ENCODE measurements around the gene RPGRIP1L. TPM values are rescaled to one million over a fixed set of nuclear protein-coding genes. Genes with fewer than 3 reads are reported as not detected.

The RPGRIP1L gene
- total RNA-seq, 2 experiments from 2014 or later = 4.8 to 4.9 TPM

DNA sequence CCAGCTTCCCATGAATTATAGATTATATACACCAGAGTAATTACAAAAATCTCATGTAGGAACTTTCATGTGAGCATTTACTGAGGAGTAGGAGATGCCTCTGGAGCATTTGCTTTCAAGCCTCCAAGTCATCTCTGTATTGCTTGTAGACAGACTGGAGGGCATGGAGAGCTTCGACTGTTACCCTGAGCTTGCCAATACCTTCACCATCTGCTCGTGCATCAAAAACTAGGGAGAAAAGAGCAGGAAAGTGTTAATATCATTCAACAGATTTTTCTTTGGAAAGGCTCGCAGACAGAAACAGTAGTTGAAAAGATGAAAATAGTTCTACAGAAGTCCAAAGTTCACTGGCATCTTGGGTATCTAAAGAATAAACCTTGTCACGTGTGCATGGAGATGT, 101.7 kb downstream of the RPGRIP1L start:
- POLR2A ChIA-PET = no interaction called here
- CTCF ChIA-PET = no interaction called here

DNA sequence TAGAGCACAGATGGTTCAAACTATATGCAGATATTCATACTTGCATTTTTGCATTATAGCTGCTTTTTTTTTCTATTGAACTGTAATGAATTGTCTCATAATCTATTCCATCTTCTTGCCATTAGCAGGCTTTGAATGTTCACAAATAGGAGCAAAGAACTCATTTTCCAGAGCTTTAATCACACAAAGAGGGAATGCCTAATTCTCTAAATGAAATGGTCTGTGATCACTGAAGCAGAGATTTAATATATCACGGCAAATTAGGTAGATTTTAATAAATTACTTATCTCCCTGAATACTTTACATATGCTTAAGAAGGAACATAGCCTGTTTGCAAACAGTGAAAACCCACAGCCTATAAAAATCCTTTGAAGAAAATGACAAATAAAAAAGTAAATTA, 103.0 kb downstream of the RPGRIP1L start:
- Mint-ChIP-seq H3K4me1 (no peaks in the 10 kb centered on the region), H3K27ac (no peak overlapping the region), H3K9me3 (peaks cover 3% of the 10 kb centered on the region), H3K36me3 (ENCODE audit: low read depth) (no peaks in the 10 kb centered on the region), H3K27me3 (no peaks in the 10 kb centered on the region), H3K4me3 (no peak overlapping the region)
- DNase-seq = no peak
- ChIA-PET CTCF (no interaction called here), POLR2A (no interaction called here)

More for the DNA sequence above, 101.7 kb downstream of the RPGRIP1L start:
- no peak overlapping the region for H3K4me3 Mint-ChIP-seq
- DNase-seq = no peak
- H3K27ac Mint-ChIP-seq = no peak overlapping the region
- H3K27me3 Mint-ChIP-seq = no peaks in the 10 kb centered on the region
- no peaks in the 10 kb centered on the region for H3K36me3 Mint-ChIP-seq (ENCODE audit: low read depth)
- no peaks in the 10 kb centered on the region for H3K4me1 Mint-ChIP-seq
- H3K9me3 Mint-ChIP-seq = no peaks in the 10 kb centered on the region

DNA sequence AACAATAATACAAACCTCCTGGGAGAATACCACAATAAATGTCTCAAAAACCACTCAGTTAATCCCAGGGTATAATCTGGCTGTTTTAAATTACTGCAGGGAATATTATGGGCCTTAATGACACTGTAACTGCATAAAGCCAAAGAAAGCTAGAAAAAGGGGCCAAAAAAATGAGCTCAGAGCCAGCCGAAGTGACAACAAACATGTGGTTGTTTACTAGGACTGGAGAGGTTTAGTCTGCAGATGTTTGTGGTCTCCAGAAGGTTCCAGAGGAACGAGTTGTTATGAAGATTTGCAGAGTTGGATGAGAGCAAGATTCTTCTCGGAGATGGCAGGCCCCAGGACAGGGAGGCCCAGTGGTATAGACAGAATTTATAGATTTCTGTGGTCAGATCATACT, 103.5 kb downstream of the RPGRIP1L start:
- Mint-ChIP-seq H3K4me3 (no peak overlapping the region), H3K27ac (no peak overlapping the region), H3K9me3 (peaks cover 3% of the 10 kb centered on the region), H3K4me1 (no peaks in the 10 kb centered on the region), H3K27me3 (peaks cover 3% of the 10 kb centered on the region), H3K36me3 (ENCODE audit: low read depth) (no peaks in the 10 kb centered on the region)
- CTCF ChIA-PET = no interaction called here
- POLR2A ChIA-PET = no interaction called here
- no peak for DNase-seq

DNA sequence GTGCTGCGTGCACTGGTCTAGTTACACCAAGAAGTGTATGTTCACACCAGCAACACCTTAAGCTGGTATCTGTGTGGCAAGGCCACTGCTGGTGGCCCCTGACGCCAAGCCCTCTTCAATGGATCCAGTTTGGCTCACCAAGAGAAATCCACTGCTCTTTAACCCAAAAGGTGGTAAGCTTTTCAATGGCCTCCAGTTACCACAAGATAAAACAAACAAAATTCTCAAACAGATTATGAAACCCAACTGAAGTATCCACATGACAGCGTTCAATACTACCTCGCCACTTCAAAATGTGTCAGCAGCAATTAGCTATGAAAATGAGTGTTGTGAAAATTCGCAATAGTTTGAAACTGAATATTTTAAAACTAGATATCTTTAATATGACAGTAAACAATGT, 104.1 kb downstream of the RPGRIP1L start:
- peaks cover 4% of the 10 kb centered on the region for H3K27me3 Mint-ChIP-seq
- H3K4me1 Mint-ChIP-seq = no peaks in the 10 kb centered on the region
- CTCF ChIA-PET = no interaction called here
- H3K4me3 Mint-ChIP-seq = no peak overlapping the region
- DNase-seq = no peak
- H3K9me3 Mint-ChIP-seq = peaks cover 3% of the 10 kb centered on the region
- no peak overlapping the region for H3K27ac Mint-ChIP-seq
- POLR2A ChIA-PET = no interaction called here
- H3K36me3 Mint-ChIP-seq (ENCODE audit: low read depth) = no peaks in the 10 kb centered on the region

DNA sequence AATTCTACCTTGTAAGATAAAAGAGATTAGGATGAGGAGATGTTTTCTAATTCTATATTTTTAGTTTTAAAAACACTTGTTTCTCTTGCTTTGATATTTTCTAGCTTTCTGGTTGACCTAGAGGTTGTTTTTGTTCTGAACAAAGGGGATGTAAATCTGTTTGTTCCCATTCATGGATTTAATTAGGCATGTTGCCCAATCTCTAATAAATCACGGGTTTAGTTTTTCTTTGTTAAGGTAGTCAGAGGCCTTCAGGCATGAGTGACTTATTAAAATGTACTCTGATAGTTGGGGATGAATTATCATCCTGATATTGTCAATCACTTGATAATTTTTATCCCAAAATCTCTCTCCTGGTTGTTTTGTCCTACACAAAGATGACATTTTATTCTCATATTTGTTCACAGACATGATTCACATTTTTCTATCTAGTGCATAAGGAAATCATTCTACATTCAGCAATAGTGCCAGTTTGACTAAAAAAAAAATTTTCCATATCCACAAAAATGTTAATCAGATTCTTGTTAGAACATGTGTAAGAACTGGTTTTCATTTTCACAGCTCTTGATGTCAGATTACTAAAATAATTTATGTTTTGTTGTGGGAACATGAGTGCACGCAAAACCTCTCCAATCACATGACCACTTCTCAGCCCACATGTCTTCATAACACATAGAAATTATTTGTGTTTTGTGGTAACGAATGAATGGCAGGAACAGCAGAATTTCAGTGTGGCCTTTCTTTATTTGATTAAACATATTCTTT, 105.0 kb downstream of the RPGRIP1L start:
- H3K36me3 Mint-ChIP-seq (ENCODE audit: low read depth) = no peaks in the 10 kb centered on the region
- H3K27ac Mint-ChIP-seq = no peak overlapping the region
- H3K4me1 Mint-ChIP-seq = no peaks in the 10 kb centered on the region
- H3K9me3 Mint-ChIP-seq = peaks cover 3% of the 10 kb centered on the region
- ChIA-PET CTCF (no interaction called here), POLR2A (no interaction called here)
- peaks cover 4% of the 10 kb centered on the region for H3K27me3 Mint-ChIP-seq
- no peak overlapping the region for H3K4me3 Mint-ChIP-seq
- no peak for DNase-seq

DNA sequence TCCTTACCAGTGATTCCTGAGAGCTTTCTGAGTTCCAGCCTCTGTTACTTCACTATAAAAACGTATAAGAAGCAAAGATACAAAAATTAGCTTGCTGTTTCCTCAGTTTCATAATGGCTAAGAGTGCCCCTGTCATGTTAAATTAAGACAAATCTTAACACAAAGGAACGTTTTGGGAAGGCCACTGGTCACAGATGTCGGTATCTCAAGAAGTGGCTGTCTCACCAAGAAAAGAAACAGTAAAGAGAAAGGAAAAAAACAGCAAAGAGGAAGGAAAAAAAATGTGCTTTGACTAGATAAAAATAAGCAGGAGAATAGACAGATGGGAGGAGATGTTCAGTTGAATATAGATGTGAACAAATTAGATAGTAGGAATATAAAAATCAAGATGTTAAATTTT, 105.9 kb downstream of the RPGRIP1L start:
- no peak overlapping the region for H3K27ac Mint-ChIP-seq
- CTCF ChIA-PET = no interaction called here
- DNase-seq = no peak
- H3K27me3 Mint-ChIP-seq = peaks cover 4% of the 10 kb centered on the region
- POLR2A ChIA-PET = no interaction called here
- peaks cover 3% of the 10 kb centered on the region for H3K9me3 Mint-ChIP-seq
- no peaks in the 10 kb centered on the region for H3K4me1 Mint-ChIP-seq
- H3K36me3 Mint-ChIP-seq (ENCODE audit: low read depth) = no peaks in the 10 kb centered on the region
- H3K4me3 Mint-ChIP-seq = no peak overlapping the region

DNA sequence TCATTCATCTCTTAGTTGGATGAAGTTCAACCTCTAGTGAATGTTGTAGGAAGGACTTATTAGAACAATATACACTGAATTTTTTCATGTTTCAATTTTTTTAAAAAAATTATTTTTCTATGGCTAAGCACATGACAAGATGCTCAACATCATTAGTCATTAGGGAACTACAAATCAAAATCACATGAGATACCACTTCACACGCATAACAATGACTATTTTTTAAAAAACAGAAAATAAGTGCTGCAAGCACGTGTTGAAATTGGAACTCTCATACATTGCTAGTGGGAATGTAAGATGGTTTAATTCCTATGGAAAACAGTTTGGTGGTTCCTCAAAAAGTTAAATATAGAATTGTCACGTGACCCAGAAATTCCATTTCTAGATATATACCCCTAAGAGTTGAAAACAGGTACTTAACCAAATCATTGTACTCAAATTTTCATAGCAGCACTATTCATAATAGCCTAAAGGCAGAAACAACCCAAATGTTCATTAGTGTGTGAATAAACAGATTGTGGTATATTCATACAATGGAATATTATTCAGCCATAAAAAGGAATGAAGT, 115.5 kb downstream of the RPGRIP1L start:
- H3K27me3 Mint-ChIP-seq = peaks cover 6% of the 10 kb centered on the region
- POLR2A ChIA-PET = no interaction called here
- no peaks in the 10 kb centered on the region for H3K36me3 Mint-ChIP-seq (ENCODE audit: low read depth)
- H3K9me3 Mint-ChIP-seq = no peaks in the 10 kb centered on the region
- CTCF ChIA-PET = no interaction called here
- H3K27ac Mint-ChIP-seq = no peak overlapping the region
- no peak overlapping the region for H3K4me3 Mint-ChIP-seq
- DNase-seq = no peak
- no peaks in the 10 kb centered on the region for H3K4me1 Mint-ChIP-seq

DNA sequence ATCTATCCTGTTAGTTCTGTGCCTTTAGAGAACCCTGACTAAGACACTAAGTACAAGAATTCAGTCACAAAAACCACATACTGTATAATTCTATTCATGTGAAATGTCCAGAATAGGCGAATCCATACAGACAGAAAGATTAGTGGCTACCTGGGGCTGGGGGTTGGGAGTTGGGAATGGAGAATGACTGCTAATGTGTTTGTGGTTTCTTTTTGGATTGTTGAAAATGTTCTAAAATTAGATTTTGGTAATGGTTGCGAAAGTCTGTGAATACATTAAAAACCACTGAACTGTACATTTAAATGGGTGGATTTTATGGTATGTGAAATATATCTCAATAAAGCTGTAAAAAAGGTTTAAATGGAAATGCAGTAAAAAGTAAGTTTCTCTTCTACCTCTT, 120.3 kb downstream of the RPGRIP1L start:
- CTCF ChIA-PET = no interaction called here
- Mint-ChIP-seq H3K4me1 (no peaks in the 10 kb centered on the region), H3K27ac (no peak overlapping the region), H3K36me3 (ENCODE audit: low read depth) (no peaks in the 10 kb centered on the region), H3K9me3 (no peaks in the 10 kb centered on the region), H3K4me3 (no peak overlapping the region), H3K27me3 (no peaks in the 10 kb centered on the region)
- POLR2A ChIA-PET = no interaction called here
- no peak for DNase-seq

DNA sequence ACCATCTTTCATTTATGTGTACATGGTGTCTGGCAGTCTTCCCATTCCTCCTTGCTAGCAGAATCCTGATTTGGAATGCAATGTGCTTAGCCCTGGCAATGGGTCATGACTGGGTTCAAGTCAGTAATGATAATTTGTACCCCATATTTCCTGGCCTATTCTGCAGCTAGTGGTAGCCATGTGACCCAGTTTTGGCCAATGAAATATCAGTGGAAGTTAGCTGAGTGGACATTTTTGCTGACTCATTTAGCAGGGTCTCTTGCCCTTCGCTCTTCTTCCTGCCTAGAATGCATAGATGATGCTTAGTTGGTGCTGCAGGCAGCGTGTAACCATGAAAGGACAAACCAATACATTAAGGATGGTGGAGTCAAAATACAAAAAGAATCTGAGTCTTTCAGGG, 121.9 kb downstream of the RPGRIP1L start:
- H3K36me3 Mint-ChIP-seq (ENCODE audit: low read depth) = no peaks in the 10 kb centered on the region
- no peak overlapping the region for H3K27ac Mint-ChIP-seq
- ChIA-PET POLR2A (no interaction called here), CTCF (no interaction called here)
- H3K4me1 Mint-ChIP-seq = no peaks in the 10 kb centered on the region
- no peak overlapping the region for H3K4me3 Mint-ChIP-seq
- no peaks in the 10 kb centered on the region for H3K27me3 Mint-ChIP-seq
- no peaks in the 10 kb centered on the region for H3K9me3 Mint-ChIP-seq
- DNase-seq = no peak

DNA sequence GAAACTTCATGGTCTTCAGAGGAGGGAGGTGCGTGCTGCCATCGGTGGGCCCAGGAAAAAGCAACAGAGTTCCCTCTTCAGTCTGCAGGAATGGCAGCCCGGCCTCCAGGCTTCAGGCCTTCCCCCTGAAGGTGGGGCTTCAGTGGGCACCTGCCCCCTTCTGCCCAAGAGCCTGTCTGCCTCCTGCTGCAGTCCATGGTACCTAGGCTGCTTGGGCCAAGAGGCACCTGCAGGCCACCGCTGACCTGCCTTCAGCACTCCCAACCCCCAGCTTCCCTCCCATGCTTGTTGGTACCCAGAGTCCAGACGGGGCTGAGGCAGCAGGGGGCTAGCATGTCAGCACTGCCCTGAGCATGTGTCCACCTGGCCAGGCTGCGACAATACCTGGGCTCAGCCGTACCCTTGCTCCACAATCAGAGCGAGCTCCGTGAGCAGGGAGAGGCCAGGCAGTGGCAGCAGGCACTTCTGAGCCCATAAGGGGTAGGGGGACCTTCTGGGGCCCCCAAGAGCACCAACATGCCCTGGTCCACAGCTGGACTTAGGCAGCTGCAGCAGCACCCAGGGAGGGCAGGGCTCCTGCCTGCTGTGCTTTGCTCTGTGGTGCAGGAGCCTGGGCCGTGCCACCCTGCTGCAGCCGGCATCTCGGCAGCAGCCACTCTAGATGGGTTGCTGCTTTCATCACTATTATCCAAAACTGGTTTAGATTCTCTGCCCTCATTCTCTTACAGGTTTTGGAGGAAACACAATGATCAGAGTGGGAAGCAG, 123.4 kb downstream of the RPGRIP1L start:
- Mint-ChIP-seq H3K4me1 (no peaks in the 10 kb centered on the region), H3K27ac (no peak overlapping the region), H3K9me3 (no peaks in the 10 kb centered on the region), H3K27me3 (no peaks in the 10 kb centered on the region), H3K4me3 (no peak overlapping the region), H3K36me3 (ENCODE audit: low read depth) (no peaks in the 10 kb centered on the region)
- ChIA-PET CTCF (interaction anchor here (1.2 kb wide), 1 partner anchor 30 kb away, joined by 3 read pairs; no protein-coding TSS in a partner anchor), POLR2A (no interaction called here)
- DNase-seq = no peak

DNA sequence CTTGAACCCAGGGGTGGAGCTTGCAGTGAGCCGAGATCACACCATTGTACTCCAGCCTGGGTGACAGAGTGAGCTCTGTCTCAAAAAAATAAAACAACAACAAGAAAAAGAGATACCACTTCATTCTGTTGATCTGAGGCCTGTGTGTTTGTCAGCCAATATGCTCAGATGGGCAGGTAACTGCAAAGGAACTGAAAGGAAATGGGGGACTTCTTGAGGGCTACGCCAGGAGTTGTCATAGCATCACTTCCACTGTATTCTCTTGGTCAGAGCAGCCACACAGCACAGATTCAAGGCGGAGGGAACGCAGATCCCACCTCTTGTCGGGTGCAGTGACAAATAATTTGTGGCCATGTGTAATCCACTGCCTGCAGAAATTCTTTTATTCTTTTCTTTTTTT, 126.8 kb downstream of the RPGRIP1L start:
- CTCF ChIA-PET = interaction anchor here (0.6 kb wide), 2 partner anchors 221 to 616 kb away, joined by 3 to 5 read pairs; no protein-coding TSS in a partner anchor
- H3K9me3 Mint-ChIP-seq = peaks cover 8% of the 10 kb centered on the region
- H3K27me3 Mint-ChIP-seq = no peaks in the 10 kb centered on the region
- no peaks in the 10 kb centered on the region for H3K4me1 Mint-ChIP-seq
- no peak overlapping the region for H3K4me3 Mint-ChIP-seq
- DNase-seq = no peak
- POLR2A ChIA-PET = no interaction called here
- no peak overlapping the region for H3K27ac Mint-ChIP-seq
- H3K36me3 Mint-ChIP-seq (ENCODE audit: low read depth) = no peaks in the 10 kb centered on the region

DNA sequence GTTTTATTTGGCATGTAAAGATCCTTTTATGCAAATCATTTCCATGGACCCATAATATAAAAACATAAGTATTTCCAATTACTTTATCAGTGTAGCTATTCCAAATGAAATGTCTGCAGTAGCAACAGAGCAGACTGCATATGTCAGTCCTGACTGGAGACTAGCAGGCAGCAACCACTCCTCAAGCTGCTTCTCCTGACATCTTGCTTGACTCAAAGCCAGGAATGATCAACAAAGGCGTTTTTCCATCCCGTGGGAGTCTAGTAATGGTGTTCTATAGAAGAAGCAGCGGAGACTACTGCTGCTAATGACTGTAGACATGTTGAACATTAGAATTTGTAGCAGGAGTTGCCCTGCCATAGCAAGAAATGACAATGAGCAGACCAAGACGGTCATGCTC, 127.4 kb downstream of the RPGRIP1L start:
- CTCF ChIA-PET = interaction anchor here (1.1 kb wide), 1 partner anchor 10 kb away, joined by 3 read pairs; no protein-coding TSS in a partner anchor
- peaks cover 14% of the 10 kb centered on the region for H3K9me3 Mint-ChIP-seq

DNA sequence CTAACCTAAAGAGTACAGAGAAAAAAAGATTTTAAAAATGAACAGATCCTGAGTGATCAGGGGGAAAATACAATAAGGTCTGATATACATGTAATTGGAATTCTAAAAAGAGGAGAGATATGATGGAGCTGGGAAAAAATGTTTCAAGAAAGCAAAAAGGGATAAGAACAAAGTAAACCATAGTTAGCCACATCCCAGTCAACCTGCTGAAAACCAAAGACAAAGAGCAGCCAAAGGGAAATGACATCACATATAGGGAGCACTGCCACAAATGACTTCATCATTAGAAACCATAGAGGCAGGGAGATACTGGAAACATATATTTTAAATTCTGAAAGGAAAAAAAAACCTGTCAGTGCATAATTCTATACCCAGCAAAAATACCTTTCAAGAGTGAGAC, 131.9 kb downstream of the RPGRIP1L start:
- H3K36me3 Mint-ChIP-seq (ENCODE audit: low read depth) = no peaks in the 10 kb centered on the region
- DNase-seq = no peak
- POLR2A ChIA-PET = no interaction called here

More for the DNA sequence above, 127.4 kb downstream of the RPGRIP1L start:
- no peaks in the 10 kb centered on the region for H3K27me3 Mint-ChIP-seq
- no peak overlapping the region for H3K27ac Mint-ChIP-seq
- no peaks in the 10 kb centered on the region for H3K4me1 Mint-ChIP-seq
- H3K4me3 Mint-ChIP-seq = no peak overlapping the region
- no peak for DNase-seq
- POLR2A ChIA-PET = no interaction called here
- no peaks in the 10 kb centered on the region for H3K36me3 Mint-ChIP-seq (ENCODE audit: low read depth)

More for the DNA sequence above, 131.9 kb downstream of the RPGRIP1L start:
- H3K9me3 Mint-ChIP-seq = peaks cover 21% of the 10 kb centered on the region
- H3K4me3 Mint-ChIP-seq = no peak overlapping the region
- H3K27me3 Mint-ChIP-seq = peaks cover 3% of the 10 kb centered on the region
- CTCF ChIA-PET = no interaction called here
- no peaks in the 10 kb centered on the region for H3K4me1 Mint-ChIP-seq
- H3K27ac Mint-ChIP-seq = no peak overlapping the region

All from activated CD4-positive, alpha-beta T cell treated with anti-CD3 and anti-CD28 coated beads, Interleukin-2, amount 10 ng/mL, durations not matched to agents 7 days and 5 days (primary cell).